GM10266 (cell line): ENCODE data around the gene BICD2.

ENCODE experiments used
- DNase-seq: peaks from one replicate; pipeline ENCODE4 v3.0.0; 2012; ENCODE audit errors: extremely low spot score
- TF ChIP-seq, protein P1 (sequence below): IDR thresholded peaks from 2 replicates; pipeline ENCODE4 v1.5.1; 2012; ENCODE audit warnings: mild to moderate bottlenecking, low read depth; ENCODE audit not compliant: control insufficient read depth, insufficient read depth; ENCODE audit errors: missing control alignments

BICD2 gene

DNA sequence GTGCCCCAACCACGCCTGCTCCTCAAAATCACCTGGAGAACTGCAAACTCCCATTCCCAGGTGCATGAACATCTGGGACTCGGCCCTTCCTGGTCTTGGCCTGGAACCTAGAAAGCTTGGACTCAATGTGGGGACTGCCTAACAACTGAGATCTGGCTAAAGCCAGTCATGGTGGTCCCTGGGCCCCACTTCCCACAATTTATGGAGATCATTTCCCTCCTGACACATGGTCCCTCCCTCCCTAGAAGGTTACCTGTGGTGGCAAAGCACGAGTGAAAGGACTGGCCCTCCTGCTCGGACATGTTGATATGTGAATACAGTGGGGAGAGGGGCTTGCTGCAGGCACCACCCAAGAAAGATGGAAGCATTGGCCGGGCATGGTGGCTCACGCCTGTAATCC, 18.8 kb downstream of the BICD2 start:
- TF ChIP-seq, protein P1, sequence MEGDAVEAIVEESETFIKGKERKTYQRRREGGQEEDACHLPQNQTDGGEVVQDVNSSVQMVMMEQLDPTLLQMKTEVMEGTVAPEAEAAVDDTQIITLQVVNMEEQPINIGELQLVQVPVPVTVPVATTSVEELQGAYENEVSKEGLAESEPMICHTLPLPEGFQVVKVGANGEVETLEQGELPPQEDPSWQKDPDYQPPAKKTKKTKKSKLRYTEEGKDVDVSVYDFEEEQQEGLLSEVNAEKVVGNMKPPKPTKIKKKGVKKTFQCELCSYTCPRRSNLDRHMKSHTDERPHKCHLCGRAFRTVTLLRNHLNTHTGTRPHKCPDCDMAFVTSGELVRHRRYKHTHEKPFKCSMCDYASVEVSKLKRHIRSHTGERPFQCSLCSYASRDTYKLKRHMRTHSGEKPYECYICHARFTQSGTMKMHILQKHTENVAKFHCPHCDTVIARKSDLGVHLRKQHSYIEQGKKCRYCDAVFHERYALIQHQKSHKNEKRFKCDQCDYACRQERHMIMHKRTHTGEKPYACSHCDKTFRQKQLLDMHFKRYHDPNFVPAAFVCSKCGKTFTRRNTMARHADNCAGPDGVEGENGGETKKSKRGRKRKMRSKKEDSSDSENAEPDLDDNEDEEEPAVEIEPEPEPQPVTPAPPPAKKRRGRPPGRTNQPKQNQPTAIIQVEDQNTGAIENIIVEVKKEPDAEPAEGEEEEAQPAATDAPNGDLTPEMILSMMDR = no peak
- DNase-seq = no peak

DNA sequence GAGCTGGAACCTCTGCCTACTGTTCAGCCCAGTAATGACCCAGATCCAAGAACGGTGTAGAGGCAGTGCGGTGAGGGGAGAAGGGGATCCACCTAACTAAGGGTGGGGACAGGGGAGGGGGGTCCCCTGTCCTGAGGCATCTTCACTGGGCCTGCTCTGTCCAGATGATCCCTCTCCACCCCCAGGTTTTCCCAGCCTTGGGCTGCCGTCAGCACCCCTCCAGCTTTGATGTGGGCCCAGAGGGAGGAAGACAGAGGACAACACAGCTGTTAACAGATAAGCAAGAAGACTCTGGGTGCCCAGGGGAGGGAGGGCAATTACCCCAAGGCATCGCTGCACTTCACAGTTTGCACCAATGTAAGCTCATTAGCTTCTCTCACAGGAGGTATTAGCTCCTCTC, 19.3 kb downstream of the BICD2 start:
- TF ChIP-seq, protein P1 = no peak
- no peak for DNase-seq

DNA sequence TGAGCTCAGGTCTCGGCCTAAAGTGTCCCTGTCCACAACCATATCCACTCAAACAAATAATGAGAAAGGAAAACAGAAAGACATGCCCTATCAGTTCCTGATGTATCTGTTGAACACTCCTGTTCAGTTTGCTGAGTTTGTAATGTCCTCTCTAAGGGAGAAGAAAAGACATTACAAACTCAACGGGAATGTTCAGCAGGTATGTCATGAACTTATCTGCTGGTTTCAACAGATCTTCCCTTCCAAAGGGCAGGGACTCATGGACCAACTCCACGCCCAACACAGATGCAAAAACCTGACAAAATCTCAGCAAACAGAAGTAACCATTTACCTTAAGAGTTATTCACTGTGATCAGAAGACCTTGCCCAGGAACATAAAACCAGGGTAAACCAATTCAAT, 23.7 kb downstream of the BICD2 start:
- no peak for DNase-seq

DNA sequence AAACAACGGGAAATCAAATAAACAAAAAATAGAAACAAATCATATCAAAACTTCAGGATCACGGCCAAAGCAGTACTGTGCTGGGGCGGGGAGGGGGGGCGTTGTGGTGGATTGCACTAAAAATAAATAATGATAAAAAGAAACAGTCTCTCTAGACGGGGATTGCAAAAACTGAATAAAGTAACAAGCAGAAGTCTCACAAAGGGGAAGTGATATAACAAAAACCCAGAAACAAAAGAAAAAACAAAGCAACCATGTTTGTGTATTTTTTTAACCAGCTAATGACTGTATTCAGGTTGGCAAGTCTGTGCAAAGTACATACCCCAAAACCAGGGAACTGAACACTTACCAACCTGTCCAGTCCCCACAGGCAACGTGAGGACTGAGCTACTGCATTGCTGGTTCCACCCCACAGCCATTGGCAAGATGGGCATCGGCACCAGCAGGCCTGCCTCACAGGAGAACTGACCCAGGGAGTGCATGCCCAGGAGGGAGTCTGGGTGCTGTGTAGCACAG, 24.1 kb downstream of the BICD2 start:
- TF ChIP-seq, protein P1 = no peak
- no peak for DNase-seq

More for the DNA sequence above, 23.7 kb downstream of the BICD2 start:
- TF ChIP-seq, protein P1 = no peak

DNA sequence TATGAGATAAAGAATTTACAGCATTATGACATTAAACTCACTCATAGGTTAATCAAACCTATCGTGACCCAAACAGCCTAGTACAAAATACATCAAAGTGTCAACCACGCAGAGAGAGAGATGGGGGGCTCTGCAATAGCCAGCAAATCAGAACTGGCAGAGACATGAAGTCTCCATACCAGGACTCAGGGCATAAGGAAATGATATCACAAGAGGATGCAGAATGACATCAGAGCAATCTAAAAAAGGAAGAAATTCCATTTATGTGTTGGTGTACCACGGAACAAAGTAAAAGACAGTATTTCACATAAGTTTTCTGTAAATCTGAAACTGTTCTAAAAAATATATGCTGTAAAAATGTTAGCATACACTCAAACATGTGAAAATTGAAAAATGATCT, 24.6 kb downstream of the BICD2 start:
- no peak for DNase-seq
- TF ChIP-seq, protein P1 = no peak

DNA sequence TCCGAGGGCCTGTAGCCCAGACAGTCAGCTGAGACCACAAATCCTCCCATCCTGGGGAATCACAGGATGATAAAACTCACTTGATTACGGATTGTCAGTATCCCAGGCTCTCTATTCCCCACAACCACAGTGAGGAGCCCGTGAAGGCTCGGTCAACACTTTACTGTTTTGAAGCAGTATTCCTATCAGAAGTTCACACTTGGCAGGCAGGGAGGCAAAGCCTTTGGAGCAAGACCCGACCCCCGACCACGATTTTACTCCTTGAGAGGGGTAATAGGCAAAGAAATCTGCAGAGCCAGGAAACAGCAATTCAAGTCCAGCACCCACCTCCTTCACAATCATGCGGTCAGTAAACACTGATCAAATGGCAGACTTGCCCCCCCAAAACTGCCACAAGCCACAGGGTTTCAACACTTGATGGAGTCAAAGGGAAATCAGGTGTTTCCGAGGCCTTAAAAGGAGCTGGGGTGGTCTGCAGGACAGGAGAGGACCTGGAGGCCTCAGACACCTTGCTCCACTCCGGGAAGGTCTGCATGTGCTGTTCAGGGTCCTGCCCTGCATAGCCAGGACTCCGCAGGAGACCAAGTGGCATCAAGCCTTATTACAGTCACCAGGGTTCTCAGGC, 25.2 kb downstream of the BICD2 start:
- TF ChIP-seq, protein P1 = no peak
- no peak for DNase-seq

DNA sequence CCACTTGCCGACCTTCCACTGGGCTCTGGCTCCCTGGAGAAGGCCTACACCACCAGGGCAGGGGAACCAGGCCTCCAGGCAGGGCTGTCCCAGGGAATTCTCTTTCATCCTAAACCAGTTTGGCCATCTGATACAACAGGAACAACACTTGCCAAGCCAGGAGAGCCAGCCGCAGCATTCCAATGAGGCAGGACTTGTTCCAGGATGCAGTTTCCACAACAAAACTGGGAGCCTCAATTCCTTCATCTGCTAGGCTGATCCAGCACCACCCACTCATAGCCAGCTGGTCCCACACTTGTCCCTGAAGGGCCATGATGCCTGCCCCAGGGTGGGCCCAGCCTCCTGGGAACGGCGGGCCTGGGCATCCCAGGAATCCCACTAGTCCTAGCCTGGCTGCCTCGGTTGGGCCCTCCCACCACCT, 26.0 kb downstream of the BICD2 start:
- no peak for DNase-seq
- TF ChIP-seq, protein P1 = no peak
